ENCODE measurements around the gene FGFR3. TPM values are rescaled to one million over a fixed set of nuclear protein-coding genes. Genes with fewer than 3 reads are reported as not detected.

FGFR3 gene
- total and polyA plus RNA-seq, 2 of the 8 experiments (the other 6 are each of a cell fraction or from before 2014, with no cell fraction given) = 9.0 to 19.5 TPM

DNA sequence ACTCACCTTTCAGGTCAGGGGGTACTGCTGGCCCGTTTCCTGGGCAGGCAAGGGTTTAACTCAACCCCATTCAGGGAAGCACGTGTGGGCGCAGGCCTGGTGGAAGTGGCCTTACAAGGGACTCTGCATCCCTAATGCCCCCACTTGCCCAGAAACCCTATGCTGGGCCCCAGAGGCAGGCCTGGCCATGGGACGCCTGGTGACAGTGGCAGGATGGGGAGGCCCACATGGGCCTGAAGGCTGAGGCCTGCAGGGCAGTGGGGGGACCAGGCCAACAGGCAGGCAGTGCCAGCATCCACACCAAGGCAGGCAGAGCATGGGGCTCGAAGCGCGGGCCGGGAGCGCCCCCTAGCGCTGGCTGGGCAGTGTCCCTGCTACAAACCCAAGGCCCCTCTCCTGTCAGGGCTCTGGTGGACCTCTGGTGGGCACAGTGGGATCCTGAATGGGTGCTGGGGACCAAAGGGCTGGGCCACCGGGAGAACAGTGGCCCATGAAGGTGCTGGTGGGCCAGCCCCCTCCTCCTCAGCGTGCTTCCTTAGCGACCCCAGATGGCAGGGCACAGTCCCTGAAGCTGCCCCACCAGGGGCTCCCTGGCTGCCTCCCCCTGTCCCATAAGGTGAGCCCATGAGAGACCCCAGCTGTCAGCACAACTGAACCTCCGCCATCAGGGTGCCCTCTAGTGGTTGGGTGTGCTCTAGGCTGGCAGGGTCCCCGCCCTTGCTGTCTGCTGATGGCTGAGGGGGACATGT is 16.8 kb downstream of the FGFR3 start (continued):
- TF ChIP-seq, protein P1, sequence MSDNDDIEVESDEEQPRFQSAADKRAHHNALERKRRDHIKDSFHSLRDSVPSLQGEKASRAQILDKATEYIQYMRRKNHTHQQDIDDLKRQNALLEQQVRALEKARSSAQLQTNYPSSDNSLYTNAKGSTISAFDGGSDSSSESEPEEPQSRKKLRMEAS (IDR thresholded peaks at IDR 0.05) = 0 out of 2 replicates have a peak, but pooled peaks have one; percentile 20
- TF ChIP-seq HDAC2 (IDR thresholded peaks at IDR 0.05; ENCODE audit: borderline replicate concordance in 1 of 2, low read depth in 2 of 2, low read length in 2 of 2) (0 out of 4 replicates have a peak, but pooled peaks of 1 of the 2 experiments have one; percentile 46), CBX5 (IDR thresholded peaks at IDR 0.05; ENCODE audit: low read depth, low read length) (no peak)
- TF ChIP-seq, protein P2, sequence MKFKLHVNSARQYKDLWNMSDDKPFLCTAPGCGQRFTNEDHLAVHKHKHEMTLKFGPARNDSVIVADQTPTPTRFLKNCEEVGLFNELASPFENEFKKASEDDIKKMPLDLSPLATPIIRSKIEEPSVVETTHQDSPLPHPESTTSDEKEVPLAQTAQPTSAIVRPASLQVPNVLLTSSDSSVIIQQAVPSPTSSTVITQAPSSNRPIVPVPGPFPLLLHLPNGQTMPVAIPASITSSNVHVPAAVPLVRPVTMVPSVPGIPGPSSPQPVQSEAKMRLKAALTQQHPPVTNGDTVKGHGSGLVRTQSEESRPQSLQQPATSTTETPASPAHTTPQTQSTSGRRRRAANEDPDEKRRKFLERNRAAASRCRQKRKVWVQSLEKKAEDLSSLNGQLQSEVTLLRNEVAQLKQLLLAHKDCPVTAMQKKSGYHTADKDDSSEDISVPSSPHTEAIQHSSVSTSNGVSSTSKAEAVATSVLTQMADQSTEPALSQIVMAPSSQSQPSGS (IDR thresholded peaks at IDR 0.05; ENCODE audit: low read length) = peak; percentile 37; the same call in 1 of the 2 replicates

Measured in H1 (cell line).